C4-2B (cell line): Measurements from ENCODE around the gene ZNF581.

ENCODE experiments used
- ZFX ChIP-seq: fragments of 450-650 bp; IDR thresholded peaks from 2 replicates; pipeline ENCODE4 v1.6.1; 2017
- TF ChIP-seq, protein P1 (sequence below): fragments of 450-650 bp; conservative IDR thresholded peaks from 2 replicates; pipeline ENCODE4 v1.5.1; 2017; ENCODE audit warnings: mild to moderate bottlenecking

DNA sequence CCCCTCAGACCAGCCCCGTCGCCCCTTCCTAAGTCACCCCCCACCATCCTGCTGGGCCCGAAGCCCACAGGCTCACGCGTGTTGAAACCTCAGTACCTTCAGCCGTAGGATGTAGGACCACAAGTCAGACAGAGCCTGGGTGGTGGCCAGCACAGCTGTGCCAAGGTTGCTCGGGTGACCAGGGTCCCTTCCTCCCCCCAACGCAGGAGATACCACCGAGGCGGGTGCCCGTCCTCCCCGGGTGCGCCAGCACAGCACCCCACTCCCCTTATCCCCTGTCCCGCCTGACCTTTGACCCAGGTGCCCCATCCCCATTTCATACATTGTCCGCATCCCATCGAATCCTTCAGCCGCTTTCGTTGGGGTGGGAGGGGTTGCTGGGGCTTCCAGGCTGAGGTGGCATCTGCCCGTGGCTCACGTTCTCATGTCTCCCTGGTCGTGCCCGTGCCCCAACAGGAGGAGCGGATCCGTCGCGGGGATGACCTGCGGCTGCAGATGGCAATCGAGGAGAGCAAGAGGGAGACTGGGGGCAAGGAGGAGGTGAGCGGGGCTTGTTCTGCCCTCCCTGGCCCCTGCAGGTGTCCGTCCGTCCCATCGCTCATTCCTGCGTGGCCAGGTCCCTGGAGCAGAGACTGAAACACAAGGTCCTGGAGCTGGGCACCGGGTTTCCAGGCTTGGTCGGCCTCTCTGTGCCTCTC lies 46.1 kb downstream of the ZNF581 start:
- TF ChIP-seq, protein P1, sequence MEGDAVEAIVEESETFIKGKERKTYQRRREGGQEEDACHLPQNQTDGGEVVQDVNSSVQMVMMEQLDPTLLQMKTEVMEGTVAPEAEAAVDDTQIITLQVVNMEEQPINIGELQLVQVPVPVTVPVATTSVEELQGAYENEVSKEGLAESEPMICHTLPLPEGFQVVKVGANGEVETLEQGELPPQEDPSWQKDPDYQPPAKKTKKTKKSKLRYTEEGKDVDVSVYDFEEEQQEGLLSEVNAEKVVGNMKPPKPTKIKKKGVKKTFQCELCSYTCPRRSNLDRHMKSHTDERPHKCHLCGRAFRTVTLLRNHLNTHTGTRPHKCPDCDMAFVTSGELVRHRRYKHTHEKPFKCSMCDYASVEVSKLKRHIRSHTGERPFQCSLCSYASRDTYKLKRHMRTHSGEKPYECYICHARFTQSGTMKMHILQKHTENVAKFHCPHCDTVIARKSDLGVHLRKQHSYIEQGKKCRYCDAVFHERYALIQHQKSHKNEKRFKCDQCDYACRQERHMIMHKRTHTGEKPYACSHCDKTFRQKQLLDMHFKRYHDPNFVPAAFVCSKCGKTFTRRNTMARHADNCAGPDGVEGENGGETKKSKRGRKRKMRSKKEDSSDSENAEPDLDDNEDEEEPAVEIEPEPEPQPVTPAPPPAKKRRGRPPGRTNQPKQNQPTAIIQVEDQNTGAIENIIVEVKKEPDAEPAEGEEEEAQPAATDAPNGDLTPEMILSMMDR = no peak
- TF ChIP-seq ZFX = no peak
